ENCODE measurements around the gene MAP3K8.

MAP3K8 gene

DNA sequence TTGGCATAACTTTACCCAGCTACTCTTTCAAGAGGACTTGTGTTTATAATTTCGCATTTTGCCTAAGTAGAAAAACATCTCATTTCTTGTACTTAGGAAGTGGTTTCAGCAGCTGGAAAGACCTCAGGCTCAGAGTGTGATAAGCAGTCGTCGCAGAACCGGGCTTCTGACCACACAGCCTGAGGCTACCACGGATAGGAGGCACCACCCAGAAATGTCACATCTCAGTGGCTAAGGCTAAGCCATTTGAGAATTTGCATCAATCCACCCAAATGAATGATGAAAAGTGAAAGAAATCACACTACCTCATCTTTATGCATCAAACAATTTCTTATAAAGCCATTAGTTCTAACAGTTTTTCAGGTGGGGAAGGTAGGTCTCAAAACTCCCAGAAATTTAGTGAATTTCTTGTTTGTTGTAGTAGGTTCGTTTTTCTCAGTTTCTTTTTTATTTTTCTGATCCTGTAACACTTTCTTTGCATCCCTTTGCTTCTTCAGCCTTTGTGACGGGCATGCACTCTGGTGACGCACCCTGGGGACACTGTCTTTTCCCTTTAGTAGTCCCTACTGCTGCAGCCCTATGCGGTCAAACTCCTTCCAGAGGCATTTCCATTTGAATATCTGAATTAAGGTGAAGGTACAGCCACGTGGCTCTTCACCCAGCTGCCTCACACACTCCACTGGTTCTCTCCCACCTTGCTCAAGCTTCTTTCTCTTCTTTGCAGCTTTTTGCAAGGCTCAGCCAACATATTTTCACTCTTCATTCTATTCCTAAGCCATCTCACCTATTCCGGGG is 68.5 kb downstream of the MAP3K8 start:
- H3K9me3 ChIP-seq (ENCODE audit: control insufficient read depth, insufficient read depth, low read length): no peaks in the 10 kb centered on the region
- no peak overlapping the region for H3K4me3 ChIP-seq (ENCODE audit: low read length)
- no peaks in the 10 kb centered on the region for H3K27me3 ChIP-seq (ENCODE audit: control insufficient read depth, insufficient read depth, low read length)
- H3K27ac ChIP-seq (ENCODE audit: low read length): no peak overlapping the region
- WGBS (ENCODE audit: insufficient coverage, insufficient read length): no CpG with 5 or more reads among the region's 11 CpGs
- no peaks in the 10 kb centered on the region for H3K36me3 ChIP-seq (ENCODE audit: control insufficient read depth, insufficient read depth, low read length)
- H3K4me1 ChIP-seq (ENCODE audit: control insufficient read depth, insufficient read depth, low read length): 0 out of 2 replicates have a peak, but pooled peaks cover 2% of the 10 kb centered on the region
- no peak for DNase-seq (ENCODE audit: low read depth, low spot score)

DNA sequence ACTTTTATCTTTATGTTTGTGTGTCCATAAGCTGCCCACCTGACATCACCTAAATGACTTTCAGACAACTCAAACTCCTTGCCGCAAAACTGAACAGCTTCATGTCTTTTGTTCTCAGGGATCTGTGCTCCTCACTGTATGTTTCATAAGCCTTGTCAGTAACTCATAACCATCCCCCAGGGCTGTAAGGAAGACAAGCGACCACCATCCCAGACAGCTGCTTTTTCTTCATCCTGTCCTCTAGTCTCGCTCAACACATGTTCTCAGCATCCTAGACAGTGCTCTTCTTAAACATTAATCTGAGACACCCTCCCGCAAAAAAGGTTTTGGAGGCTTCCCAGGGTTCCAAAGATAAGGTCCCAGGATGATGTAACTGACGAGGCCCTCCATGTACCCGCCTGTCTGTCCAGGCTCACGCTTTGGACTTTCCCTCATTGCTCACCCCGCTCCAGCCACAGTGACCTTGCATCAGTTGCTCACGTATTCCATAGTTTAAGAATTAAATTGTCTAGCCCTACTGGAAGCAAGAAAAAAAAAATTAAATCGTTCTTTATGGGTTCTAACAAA is 69.8 kb downstream of the MAP3K8 start:
- no CpG with 5 or more reads among the region's 10 CpGs for WGBS (ENCODE audit: insufficient coverage, insufficient read length)
- H3K4me3 ChIP-seq (ENCODE audit: low read length): no peak overlapping the region
- H3K27me3 ChIP-seq (ENCODE audit: control insufficient read depth, insufficient read depth, low read length): no peaks in the 10 kb centered on the region
- no peak for DNase-seq (ENCODE audit: low read depth, low spot score)
- H3K36me3 ChIP-seq (ENCODE audit: control insufficient read depth, insufficient read depth, low read length): no peaks in the 10 kb centered on the region
- no peak overlapping the region for H3K27ac ChIP-seq (ENCODE audit: low read length)
- 0 out of 2 replicates have a peak, but pooled peaks cover 2% of the 10 kb centered on the region for H3K4me1 ChIP-seq (ENCODE audit: control insufficient read depth, insufficient read depth, low read length)
- no peaks in the 10 kb centered on the region for H3K9me3 ChIP-seq (ENCODE audit: control insufficient read depth, insufficient read depth, low read length)

DNA sequence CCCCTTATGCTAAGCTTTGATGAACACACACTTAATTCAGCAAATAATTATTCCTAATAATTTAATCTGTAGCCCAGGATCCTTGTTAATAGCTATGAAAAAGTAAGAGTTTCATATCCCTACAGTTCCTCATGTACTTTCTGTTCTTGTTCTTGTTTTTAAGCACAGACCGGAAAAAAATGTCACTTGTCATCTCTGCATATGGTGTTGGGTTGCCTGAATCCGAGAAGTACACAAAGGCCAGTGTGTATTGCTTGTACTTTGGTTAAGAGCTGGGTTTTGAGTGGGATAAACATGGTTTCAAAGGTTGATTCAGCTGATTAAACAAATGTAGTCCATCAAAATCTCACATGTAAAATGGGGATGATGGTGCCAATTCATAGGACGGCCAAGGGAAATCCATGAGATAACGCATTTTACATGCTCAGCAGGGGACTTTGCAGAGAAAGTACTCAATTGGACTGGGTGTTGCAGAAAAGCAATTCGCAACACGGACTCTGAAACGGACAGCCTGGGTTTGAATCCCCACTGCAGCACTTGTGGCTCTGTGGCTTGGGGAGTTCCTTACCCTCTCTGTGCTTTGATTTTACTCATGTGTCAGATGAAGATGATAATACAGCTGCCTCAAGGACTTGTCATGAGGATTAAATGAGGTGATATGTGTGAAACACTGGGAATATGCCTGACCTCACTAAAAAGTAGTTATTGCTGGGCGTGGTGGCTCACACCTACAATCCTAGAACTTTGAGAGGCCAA is 71.7 kb downstream of the MAP3K8 start:
- Histone ChIP-seq H3K36me3 (ENCODE audit: control insufficient read depth, insufficient read depth, low read length) (no peaks in the 10 kb centered on the region), H3K4me1 (ENCODE audit: control insufficient read depth, insufficient read depth, low read length) (0 out of 2 replicates have a peak, but pooled peaks cover 2% of the 10 kb centered on the region), H3K4me3 (ENCODE audit: low read length) (no peak overlapping the region), H3K9me3 (ENCODE audit: control insufficient read depth, insufficient read depth, low read length) (no peaks in the 10 kb centered on the region), H3K27ac (ENCODE audit: low read length) (no peak overlapping the region), H3K27me3 (ENCODE audit: control insufficient read depth, insufficient read depth, low read length) (no peaks in the 10 kb centered on the region)
- DNase-seq (ENCODE audit: low read depth, low spot score): no peak
- no CpG with 5 or more reads among the region's 8 CpGs for WGBS (ENCODE audit: insufficient coverage, insufficient read length)

DNA sequence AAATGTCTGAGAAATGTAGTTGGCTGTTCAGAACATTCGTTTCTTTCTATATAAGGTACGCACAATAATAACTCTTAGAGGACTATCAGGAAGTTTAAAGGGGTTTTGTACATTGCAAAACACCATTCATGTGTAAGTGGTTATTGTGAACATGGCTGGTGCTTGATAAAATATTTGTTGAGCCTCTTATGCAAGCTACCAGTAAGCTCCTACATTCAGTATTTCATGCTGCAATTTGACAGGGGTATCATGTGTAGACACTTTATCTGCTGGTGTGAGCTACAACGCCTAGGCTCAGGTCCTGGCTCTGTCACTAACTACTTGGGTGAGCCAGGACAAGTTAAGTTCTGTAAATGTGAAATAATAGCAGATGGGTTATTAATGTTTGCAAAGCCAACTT is 75.5 kb downstream of the MAP3K8 start:
- DNase-seq (ENCODE audit: low read depth, low spot score): no peak
- WGBS (ENCODE audit: insufficient coverage, insufficient read length): no CpG with 5 or more reads among the region's 3 CpGs
- no peaks in the 10 kb centered on the region for H3K36me3 ChIP-seq (ENCODE audit: control insufficient read depth, insufficient read depth, low read length)
- no peak overlapping the region for H3K4me3 ChIP-seq (ENCODE audit: low read length)
- no peaks in the 10 kb centered on the region for H3K9me3 ChIP-seq (ENCODE audit: control insufficient read depth, insufficient read depth, low read length)
- no peak overlapping the region for H3K27ac ChIP-seq (ENCODE audit: low read length)
- no peaks in the 10 kb centered on the region for H3K27me3 ChIP-seq (ENCODE audit: control insufficient read depth, insufficient read depth, low read length)
- H3K4me1 ChIP-seq (ENCODE audit: control insufficient read depth, insufficient read depth, low read length): no peaks in the 10 kb centered on the region

DNA sequence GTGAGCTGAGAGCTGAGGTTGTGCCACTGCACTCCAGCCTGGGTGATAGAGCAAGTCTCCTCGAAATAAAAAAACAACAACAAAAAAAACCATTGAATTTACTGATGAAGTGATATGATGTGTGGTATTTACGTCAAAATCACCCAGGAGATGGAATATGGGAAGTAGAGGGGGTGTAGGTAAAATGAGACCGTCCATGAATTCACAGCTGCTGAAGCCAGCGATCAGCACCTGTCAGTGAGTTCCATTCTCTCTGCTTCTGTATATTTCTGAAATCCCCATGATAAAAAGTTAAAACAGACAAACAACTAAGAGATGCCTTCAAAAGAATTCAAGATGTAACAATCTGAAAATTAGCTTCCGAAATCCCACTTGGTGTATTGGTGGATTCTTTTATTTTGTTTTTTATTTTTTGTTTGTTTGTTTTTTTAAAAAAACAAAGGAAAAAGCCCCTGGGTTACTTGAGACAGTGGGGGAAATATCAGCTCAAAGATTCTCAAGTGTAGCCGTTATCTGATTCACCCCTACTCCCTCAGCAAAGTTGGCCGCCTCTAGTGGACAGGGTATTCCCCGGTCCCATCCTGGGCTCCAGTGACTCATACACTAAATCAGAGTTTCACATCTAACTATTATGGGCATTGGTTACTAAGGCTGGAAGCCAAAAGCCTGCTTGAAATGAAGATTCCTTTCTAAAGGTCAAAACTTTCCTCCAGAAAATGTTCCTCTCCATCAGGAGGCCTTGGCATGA is 76.4 kb downstream of the MAP3K8 start:
- H3K27me3 ChIP-seq (ENCODE audit: control insufficient read depth, insufficient read depth, low read length): no peaks in the 10 kb centered on the region
- no peak for DNase-seq (ENCODE audit: low read depth, low spot score)
- H3K9me3 ChIP-seq (ENCODE audit: control insufficient read depth, insufficient read depth, low read length): no peaks in the 10 kb centered on the region
- H3K36me3 ChIP-seq (ENCODE audit: control insufficient read depth, insufficient read depth, low read length): no peaks in the 10 kb centered on the region
- WGBS (ENCODE audit: insufficient coverage, insufficient read length): no CpG with 5 or more reads among the region's 8 CpGs
- no peaks in the 10 kb centered on the region for H3K4me1 ChIP-seq (ENCODE audit: control insufficient read depth, insufficient read depth, low read length)
- no peak overlapping the region for H3K4me3 ChIP-seq (ENCODE audit: low read length)
- no peak overlapping the region for H3K27ac ChIP-seq (ENCODE audit: low read length)

DNA sequence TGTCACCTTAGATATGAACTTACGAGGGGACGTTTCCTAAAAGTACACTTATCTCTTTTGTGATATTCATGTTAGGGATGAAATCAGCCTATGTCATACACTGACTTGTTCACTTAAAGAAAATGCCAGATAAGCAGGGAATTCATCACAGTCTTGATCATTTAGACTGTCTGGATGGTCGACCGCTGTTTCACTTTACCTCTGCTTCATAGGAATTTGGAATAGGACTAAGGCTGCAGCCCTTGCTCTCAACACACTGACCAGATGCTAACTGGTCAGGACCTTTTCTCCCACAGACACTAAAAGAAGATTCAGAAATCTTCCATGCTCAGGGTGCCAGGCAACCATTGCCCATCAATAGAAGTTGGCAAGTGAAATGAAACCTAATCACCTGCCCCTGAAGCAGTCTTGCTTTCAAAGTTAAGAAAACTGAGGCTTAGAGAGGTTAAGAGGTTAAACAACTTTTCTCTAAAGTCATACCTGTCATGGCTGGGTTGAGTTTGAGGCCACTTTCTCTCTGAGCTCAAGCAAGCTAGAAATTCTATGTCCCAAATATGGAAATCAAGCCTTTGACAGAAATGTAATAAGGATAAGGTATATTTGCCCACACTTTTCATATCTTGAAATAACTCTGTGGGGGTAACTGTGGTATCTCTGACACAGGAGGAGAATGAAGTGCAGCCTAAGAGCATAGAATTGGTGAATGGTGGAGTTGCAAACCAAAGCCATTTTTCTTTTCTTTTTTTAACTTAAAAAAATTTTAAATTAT is 77.1 kb downstream of the MAP3K8 start:
- H3K4me3 ChIP-seq (ENCODE audit: low read length): no peak overlapping the region
- no peak overlapping the region for H3K27ac ChIP-seq (ENCODE audit: low read length)
- H3K9me3 ChIP-seq (ENCODE audit: control insufficient read depth, insufficient read depth, low read length): no peaks in the 10 kb centered on the region
- no peaks in the 10 kb centered on the region for H3K4me1 ChIP-seq (ENCODE audit: control insufficient read depth, insufficient read depth, low read length)
- H3K27me3 ChIP-seq (ENCODE audit: control insufficient read depth, insufficient read depth, low read length): no peaks in the 10 kb centered on the region
- no CpG with 5 or more reads among the region's 4 CpGs for WGBS (ENCODE audit: insufficient coverage, insufficient read length)
- no peak for DNase-seq (ENCODE audit: low read depth, low spot score)
- no peaks in the 10 kb centered on the region for H3K36me3 ChIP-seq (ENCODE audit: control insufficient read depth, insufficient read depth, low read length)

Measured in iPS DF 6.9 (cell line).